ENCODE results near the gene MOB1A. TPM values are rescaled to one million over a fixed set of nuclear protein-coding genes. Genes with fewer than 3 reads are reported as not detected.

MOB1A gene
- total and polyA plus RNA-seq, 10 of the 15 experiments (the other 5 are each of a cell fraction or from before 2014, with no cell fraction given) = 41.2 to 232 (median 172) TPM

DNA sequence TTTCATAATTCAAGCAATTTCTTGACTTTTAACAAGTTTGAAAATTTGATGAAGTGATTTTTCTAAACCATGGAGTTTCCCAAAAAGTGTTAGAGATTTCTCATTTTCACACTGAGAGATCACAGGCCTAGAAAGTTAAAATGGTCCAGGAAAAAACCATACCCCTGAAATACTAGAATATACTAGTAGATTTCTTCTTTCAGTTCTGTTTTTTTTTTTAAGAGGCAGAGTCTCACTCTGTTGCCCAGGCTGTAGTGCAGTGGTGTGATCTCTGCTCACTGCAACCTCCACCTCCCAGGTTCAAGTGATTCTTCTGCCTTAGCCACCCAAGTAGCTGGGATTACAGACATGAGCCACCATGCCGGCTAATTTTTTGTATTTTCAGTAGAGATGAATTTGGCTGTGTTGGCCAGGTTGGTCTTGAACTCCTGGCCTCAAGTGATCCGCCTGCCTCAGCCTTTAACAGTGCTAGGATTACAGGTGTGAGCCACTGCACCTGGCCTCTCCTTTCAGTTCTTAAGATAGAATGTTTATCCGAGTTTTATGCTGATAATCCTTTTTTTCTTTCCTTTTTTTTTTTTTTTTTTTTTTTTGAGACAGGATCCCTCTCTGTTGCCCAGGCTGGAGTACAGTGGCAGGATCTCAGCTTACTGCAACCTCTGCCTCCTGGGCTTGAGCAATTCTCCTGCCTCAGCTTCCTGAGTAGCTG, 34.2 kb upstream of the MOB1A start:
- in situ Hi-C loops (cut with MboI) = no loop called here

DNA sequence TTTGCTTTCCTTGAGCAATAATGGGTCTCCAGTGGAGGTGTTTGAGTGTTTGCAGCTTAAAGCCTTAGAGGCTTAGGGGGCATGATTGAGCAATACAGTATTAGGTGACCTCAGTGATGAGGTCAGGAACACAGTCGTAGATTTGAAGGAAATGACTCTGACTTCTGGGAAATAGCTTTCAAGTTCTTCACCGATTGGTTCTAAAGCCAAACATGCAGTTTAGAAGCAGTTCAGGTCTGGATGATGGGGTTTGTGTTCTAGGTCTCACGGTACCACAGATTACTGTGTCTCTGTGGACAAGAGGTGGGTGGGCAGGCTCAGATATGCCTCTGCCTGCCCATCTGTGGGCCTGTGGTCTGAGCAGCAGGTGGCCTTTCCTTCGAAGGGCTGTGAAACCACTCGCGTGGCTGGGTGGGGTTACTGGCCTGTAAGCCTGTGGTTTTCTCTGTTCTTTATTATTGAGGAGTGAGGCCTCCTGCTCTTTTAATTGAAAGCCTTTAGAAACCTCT, 27.6 kb upstream of the MOB1A start:
- ChIA-PET RAD21 (ENCODE audit: unreplicated experiment) (interaction anchor here (0.8 to 3.8 kb wide), 9 partner anchors 9 to 252 kb away, joined by 3 to 20 read pairs (median 4); partner anchors contain the start of genes MOB1A and WBP1), POLR2A (interaction anchor here (1.4 to 5.5 kb wide), 4 partner anchors 14 to 91 kb away, joined by 3 to 45 read pairs (median 14); partner anchors contain the start of gene MOB1A), SMC1A (ENCODE audit: uncharacterized antibody, unreplicated experiment) (interaction anchor here (0.8 to 4.3 kb wide), 15 partner anchors 10 to 382 kb away, joined by 3 to 28 read pairs (median 5); partner anchors contain the start of gene MOB1A), CTCF (interaction anchor here (0.9 to 3.7 kb wide), 8 partner anchors 10 to 378 kb away, joined by 3 to 15 read pairs (median 11); partner anchors contain the start of genes BOLA3, MOB1A and STAMBP)
- 1% methylated on average over 6 of the region's 6 CpGs for WGBS (ENCODE audit: insufficient coverage, insufficient replicate concordance, low lambda C conversion rate, missing lambda C conversion rate)
- H3K79me2 ChIP-seq (ENCODE audit: control insufficient read depth, insufficient read depth, low read length) = peaks cover 69% of the 10 kb centered on the region
- H3K4me2 ChIP-seq (ENCODE audit: control insufficient read depth, insufficient read depth) = peak overlapping the region; percentile 74
- H3K36me3 ChIP-seq (ENCODE audit: control insufficient read depth in 2 of 2, insufficient read depth in 2 of 2, low read length in 1 of 2) = peaks cover 9 to 34% of the 10 kb centered on the region in 2 experiments; a peak in 3 of 4 replicates
- no peak overlapping the region for H3K9ac ChIP-seq (ENCODE audit: control insufficient read depth, insufficient read depth, low read length)
- DNase-seq (ENCODE audit: low read depth, low spot score) = peak; percentile 61
- peaks cover 3% of the 10 kb centered on the region; the same call in 1 of the 2 replicates for H4K20me1 ChIP-seq (ENCODE audit: control insufficient read depth, insufficient read depth)
- no peaks in the 10 kb centered on the region for H3K27me3 ChIP-seq (replicated peaks in 1 of 2; ENCODE audit: control insufficient read depth in 2 of 2, insufficient read depth in 2 of 2, low read length in 1 of 2)
- H3K4me1 ChIP-seq (ENCODE audit: control insufficient read depth, insufficient read depth, low read length) = peaks cover 24% of the 10 kb centered on the region
- FAIRE-seq = peak; percentile 59
- BruUV-seq (replicated peaks) = no TSS peak
- no peaks in the 10 kb centered on the region for H3K9me3 ChIP-seq (replicated peaks; ENCODE audit: control insufficient read depth, insufficient read depth, low read length)
- peak overlapping the region; percentile 26 for H3K27ac ChIP-seq (ENCODE audit: control insufficient read depth, insufficient read depth)
- in situ Hi-C loops (cut with MboI) (no loop called here), intact Hi-C loops (cut with micrococcal nuclease; ENCODE audit: unreplicated experiment) (no loop called here)
- no peak overlapping the region for H2AFZ ChIP-seq (ENCODE audit: control insufficient read depth, low read depth, low read length)
- H3K4me3 ChIP-seq = peak overlapping the region; percentile 11; the same call in 1 of the 2 replicates
- ATAC-seq = peak; percentile 87
- TF ChIP-seq NR2C1 (IDR thresholded peaks at IDR 0.05) (no peak), TCF3 (IDR thresholded peaks at IDR 0.05; ENCODE audit: borderline replicate concordance, insufficient read depth, low read depth, low read length) (peak; percentile 81; the same call in 1 of the 2 replicates), BCL11A (IDR thresholded peaks at IDR 0.05; ENCODE audit: low read depth, low read length) (peak; percentile 59; the same call in 1 of the 2 replicates), CHD1 (IDR thresholded peaks at IDR 0.05; ENCODE audit: low read depth, low read length) (no peak), NR2F1 (conservative IDR thresholded peaks at IDR 0.05) (peak; percentile 83), YY1 (IDR thresholded peaks at IDR 0.05; ENCODE audit: low read depth, low read length) (no peak)
- TF ChIP-seq, protein P1, sequence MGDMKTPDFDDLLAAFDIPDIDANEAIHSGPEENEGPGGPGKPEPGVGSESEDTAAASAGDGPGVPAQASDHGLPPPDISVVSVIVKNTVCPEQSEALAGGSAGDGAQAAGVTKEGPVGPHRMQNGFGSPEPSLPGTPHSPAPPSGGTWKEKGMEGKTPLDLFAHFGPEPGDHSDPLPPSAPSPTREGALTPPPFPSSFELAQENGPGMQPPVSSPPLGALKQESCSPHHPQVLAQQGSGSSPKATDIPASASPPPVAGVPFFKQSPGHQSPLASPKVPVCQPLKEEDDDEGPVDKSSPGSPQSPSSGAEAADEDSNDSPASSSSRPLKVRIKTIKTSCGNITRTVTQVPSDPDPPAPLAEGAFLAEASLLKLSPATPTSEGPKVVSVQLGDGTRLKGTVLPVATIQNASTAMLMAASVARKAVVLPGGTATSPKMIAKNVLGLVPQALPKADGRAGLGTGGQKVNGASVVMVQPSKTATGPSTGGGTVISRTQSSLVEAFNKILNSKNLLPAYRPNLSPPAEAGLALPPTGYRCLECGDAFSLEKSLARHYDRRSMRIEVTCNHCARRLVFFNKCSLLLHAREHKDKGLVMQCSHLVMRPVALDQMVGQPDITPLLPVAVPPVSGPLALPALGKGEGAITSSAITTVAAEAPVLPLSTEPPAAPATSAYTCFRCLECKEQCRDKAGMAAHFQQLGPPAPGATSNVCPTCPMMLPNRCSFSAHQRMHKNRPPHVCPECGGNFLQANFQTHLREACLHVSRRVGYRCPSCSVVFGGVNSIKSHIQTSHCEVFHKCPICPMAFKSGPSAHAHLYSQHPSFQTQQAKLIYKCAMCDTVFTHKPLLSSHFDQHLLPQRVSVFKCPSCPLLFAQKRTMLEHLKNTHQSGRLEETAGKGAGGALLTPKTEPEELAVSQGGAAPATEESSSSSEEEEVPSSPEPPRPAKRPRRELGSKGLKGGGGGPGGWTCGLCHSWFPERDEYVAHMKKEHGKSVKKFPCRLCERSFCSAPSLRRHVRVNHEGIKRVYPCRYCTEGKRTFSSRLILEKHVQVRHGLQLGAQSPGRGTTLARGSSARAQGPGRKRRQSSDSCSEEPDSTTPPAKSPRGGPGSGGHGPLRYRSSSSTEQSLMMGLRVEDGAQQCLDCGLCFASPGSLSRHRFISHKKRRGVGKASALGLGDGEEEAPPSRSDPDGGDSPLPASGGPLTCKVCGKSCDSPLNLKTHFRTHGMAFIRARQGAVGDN (IDR thresholded peaks at IDR 0.05) = peak; percentile 97
- TF ChIP-seq, protein P2, sequence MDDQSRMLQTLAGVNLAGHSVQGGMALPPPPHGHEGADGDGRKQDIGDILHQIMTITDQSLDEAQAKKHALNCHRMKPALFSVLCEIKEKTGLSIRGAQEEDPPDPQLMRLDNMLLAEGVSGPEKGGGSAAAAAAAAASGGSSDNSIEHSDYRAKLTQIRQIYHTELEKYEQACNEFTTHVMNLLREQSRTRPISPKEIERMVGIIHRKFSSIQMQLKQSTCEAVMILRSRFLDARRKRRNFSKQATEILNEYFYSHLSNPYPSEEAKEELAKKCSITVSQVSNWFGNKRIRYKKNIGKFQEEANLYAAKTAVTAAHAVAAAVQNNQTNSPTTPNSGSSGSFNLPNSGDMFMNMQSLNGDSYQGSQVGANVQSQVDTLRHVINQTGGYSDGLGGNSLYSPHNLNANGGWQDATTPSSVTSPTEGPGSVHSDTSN (IDR thresholded peaks at IDR 0.05; ENCODE audit: insufficient replicate concordance, low read depth, low read length) = no peak

More for the DNA sequence above, 34.2 kb upstream of the MOB1A start:
- FAIRE-seq = no peak
- H4K20me1 ChIP-seq (ENCODE audit: control insufficient read depth, insufficient read depth) = no peaks in the 10 kb centered on the region
- no peaks in the 10 kb centered on the region; the same call in 1 of the 2 replicates for H3K4me1 ChIP-seq (ENCODE audit: control insufficient read depth, insufficient read depth, low read length)
- WGBS (ENCODE audit: insufficient coverage, insufficient replicate concordance, low lambda C conversion rate, missing lambda C conversion rate) = 100% methylated on average over 3 of the region's 3 CpGs
- TF ChIP-seq SPI1 (IDR thresholded peaks at IDR 0.05; ENCODE audit: borderline replicate concordance, insufficient read depth, low read depth, low read length) (peak; percentile 32; the same call in 1 of the 2 replicates), TARDBP (IDR thresholded peaks at IDR 0.05; ENCODE audit: borderline replicate concordance) (no peak)
- H3K9me3 ChIP-seq (replicated peaks; ENCODE audit: control insufficient read depth, insufficient read depth, low read length) = no peaks in the 10 kb centered on the region
- intact Hi-C loops (cut with micrococcal nuclease; ENCODE audit: unreplicated experiment) = no loop called here
- no peak overlapping the region for H2AFZ ChIP-seq (ENCODE audit: control insufficient read depth, low read depth, low read length)
- no TSS peak for BruUV-seq (replicated peaks)
- peaks cover 6% of the 10 kb centered on the region for H3K79me2 ChIP-seq (ENCODE audit: control insufficient read depth, insufficient read depth, low read length)
- H3K4me3 ChIP-seq = no peak overlapping the region
- H3K36me3 ChIP-seq (ENCODE audit: control insufficient read depth in 2 of 2, insufficient read depth in 2 of 2, low read length in 1 of 2) = peaks cover 15 to 53% of the 10 kb centered on the region in 2 experiments
- SMC1A ChIA-PET (ENCODE audit: uncharacterized antibody, unreplicated experiment) = interaction anchor here (1.3 to 2.1 kb wide), 2 partner anchors 13 to 92 kb away, joined by 3 to 10 read pairs; no protein-coding TSS in a partner anchor
- no peak overlapping the region for H3K4me2 ChIP-seq (ENCODE audit: control insufficient read depth, insufficient read depth)
- no peak overlapping the region for H3K9ac ChIP-seq (ENCODE audit: control insufficient read depth, insufficient read depth, low read length)
- no peak for DNase-seq (ENCODE audit: low read depth, low spot score)
- H3K27me3 ChIP-seq (replicated peaks in 1 of 2; ENCODE audit: control insufficient read depth in 2 of 2, insufficient read depth in 2 of 2, low read length in 1 of 2) = no peaks in the 10 kb centered on the region
- H3K27ac ChIP-seq (ENCODE audit: control insufficient read depth, insufficient read depth) = no peak overlapping the region; the same call in 1 of the 2 replicates
- RAD21 ChIA-PET (ENCODE audit: unreplicated experiment) = no interaction called here
- POLR2A ChIA-PET = interaction anchor here (0.7 to 1.3 kb wide), 2 partner anchors 35 to 38 kb away, joined by 7 to 11 read pairs; partner anchors contain the start of gene MOB1A
- ATAC-seq = peak; percentile 75
- CTCF ChIA-PET = interaction anchor here (2.4 kb wide), 1 partner anchor 13 kb away, joined by 11 read pairs; the partner anchor contains the start of gene MTHFD2

All from GM12878 (cell line).